ENCODE measurements around the gene TPRA1.
"Not testable (repeated sequence)": the region's sequence is repeated elsewhere in the genome, so short reads cannot be mapped to it uniquely, and the experiment has no call there.

TPRA1 gene

GRCh38 chr3:127531821-127532220, 58.7 kb downstream of the TPRA1 start:
- TF ChIP-seq CTCF (IDR thresholded peaks at IDR 0.05; ENCODE audit: low read depth, low read length) = no peak
- H3K4me3 ChIP-seq (ENCODE audit: low read depth, low read length) = no peak overlapping the region

GRCh38 chr3:127530863-127531262, 59.7 kb downstream of the TPRA1 start:
- not testable (repeated sequence) for H3K4me3 ChIP-seq (ENCODE audit: low read depth, low read length)

GRCh38 chr3:127529346-127530188, 61.0 kb downstream of the TPRA1 start:
- no peak for TF ChIP-seq CTCF (IDR thresholded peaks at IDR 0.05; ENCODE audit: low read depth, low read length)

GRCh38 chr3:127525373-127525772, 65.2 kb downstream of the TPRA1 start:
- no peak for TF ChIP-seq CTCF (IDR thresholded peaks at IDR 0.05; ENCODE audit: low read depth, low read length)
- H3K4me3 ChIP-seq (ENCODE audit: low read depth, low read length) = no peak overlapping the region

More at GRCh38 chr3:127529346-127530188, 61.0 kb downstream of the TPRA1 start:
- no peak overlapping the region for H3K4me3 ChIP-seq (ENCODE audit: low read depth, low read length)

GRCh38 chr3:127524296-127524896, 66.1 kb downstream of the TPRA1 start:
- TF ChIP-seq CTCF (IDR thresholded peaks at IDR 0.05; ENCODE audit: low read depth, low read length) = no peak

More at GRCh38 chr3:127524296-127524896, 66.1 kb downstream of the TPRA1 start:
- no peak overlapping the region for H3K4me3 ChIP-seq (ENCODE audit: low read depth, low read length)
